HCT116 (cell line): Measurements from ENCODE around the gene BTLA.

Experiments
- POLR2A ChIP-seq: IDR thresholded peaks from 2 replicates; pipeline ENCODE4 v1.7.0; 2011; ENCODE audit warnings: borderline replicate concordance; ENCODE audit not compliant: insufficient read depth, insufficient read length; ENCODE audit errors: extremely low read depth
- POLR2AphosphoS5 ChIP-seq: IDR thresholded peaks from 2 replicates; pipeline ENCODE4 v1.6.1; 2011; ENCODE audit warnings: mild to moderate bottlenecking, low read depth, low read length, moderate library complexity

- no peak for TF ChIP-seq POLR2A
- TF ChIP-seq POLR2AphosphoS5: no peak
Measured at GRCh38 chr3:112446343-112446742, 52.9 kb downstream of the BTLA start.
